Upper lobe of left lung (tissue), 6 donors: ENCODE data around the gene SLC25A30. TPM values are rescaled to one million over a fixed set of nuclear protein-coding genes. Genes with fewer than 3 reads are reported as not detected.

ENCODE experiments used
- ATAC-seq, 2 donors: fragments of 200-7000 bp; cut with Tn5 transposase; one replicate each; pipeline ENCODE4 v1.9.1; 2022; ENCODE audit warnings: mild to moderate bottlenecking in 2 of 2, moderate library complexity in 2 of 2; ENCODE audit not compliant: low FRiP score in 2 of 2
- DNase-seq, 2 donors: peaks; one replicate each; pipeline ENCODE4 v3.0.0-alpha.2; 2019 to 2020
- H3K27ac ChIP-seq, 4 donors: fragments of 200-600 bp; sonication (generic); one replicate each; pipeline ENCODE4 v1.5.1; 2016 to 2019
- H3K27me3 ChIP-seq, 4 donors: fragments of 200-600 bp; sonication (generic); one replicate each; pipeline ENCODE4 v1.5.1; 2017 to 2019
- H3K36me3 ChIP-seq, 4 donors: fragments of 200-600 bp; sonication (generic); one replicate each; pipeline ENCODE4 v1.5.1; 2016 to 2019
- H3K4me1 ChIP-seq, 4 donors: fragments of 200-600 bp; sonication (generic); one replicate each; pipeline ENCODE4 v1.5.1; 2018 to 2019
- H3K4me3 ChIP-seq, 4 donors: fragments of 200-600 bp; sonication (generic); one replicate each; pipeline ENCODE4 v1.5.1; 2017 to 2019; ENCODE audit warnings: mild to moderate bottlenecking in 2 of 4, moderate library complexity in 1 of 4
- H3K9me3 ChIP-seq, 4 donors: fragments of 200-600 bp; sonication (generic); one replicate each; pipeline ENCODE4 v1.5.1; 2018 to 2019
- EP300 ChIP-seq, 4 donors: sonication (generic); formaldehyde crosslinking; IDR thresholded peaks; one replicate each; pipeline ENCODE4 v1.5.1; 2017; ENCODE audit warnings: antibody characterized with exemption in 4 of 4, control low read depth in 2 of 4
- POLR2A ChIP-seq, 4 donors: fragments of 450-650 bp; IDR thresholded peaks; one replicate each; pipeline ENCODE4 v1.5.1; 2016 to 2017; ENCODE audit warnings: antibody characterized with exemption in 4 of 4, mild to moderate bottlenecking in 2 of 4
- POLR2AphosphoS5 ChIP-seq, 2 donors: sonication (generic); formaldehyde crosslinking; IDR thresholded peaks; one replicate each; pipeline ENCODE4 v1.5.1; 2017; ENCODE audit warnings: antibody characterized with exemption in 2 of 2
- WGBS, 2 donors: methylation state at CpG; one replicate each; pipeline ENCODE4 v1.1.5; 2017 to 2018; 5-methylcytosine and 5-hydroxymethylcytosine counted together
- total RNA-seq, 6 donors: library from RNA; depleted of rRNA in 4 of 6; stranded (reverse); fragments of >200 nt in 4 of 6; gene quantifications; one replicate each; pipeline versions ENCODE4 v1.1.0 to v1.2.1, GENCODE V29; 2016 to 2021
- TF ChIP-seq, protein P1 (sequence below), 6 experiments: fragments of 450-650 bp in 4 of 6; fragments of 200-600 bp in 2 of 6; sonication (generic) in 2 of 6; IDR thresholded peaks; one replicate each; pipeline ENCODE4 v1.5.1; 2016 to 2019; ENCODE audit warnings: antibody characterized with exemption in 6 of 6
- donor health status: DM: no; HTN: no; CAD: no; lungs with moderate emphysema.
- donor health status: DM: no; HTN: yes; CAD: no; lungs with severe emphysema.

Gene SLC25A30
- total RNA-seq, 6 donors from 2014 or later, result 3.8 to 25.1 (median 16.8) TPM

DNA sequence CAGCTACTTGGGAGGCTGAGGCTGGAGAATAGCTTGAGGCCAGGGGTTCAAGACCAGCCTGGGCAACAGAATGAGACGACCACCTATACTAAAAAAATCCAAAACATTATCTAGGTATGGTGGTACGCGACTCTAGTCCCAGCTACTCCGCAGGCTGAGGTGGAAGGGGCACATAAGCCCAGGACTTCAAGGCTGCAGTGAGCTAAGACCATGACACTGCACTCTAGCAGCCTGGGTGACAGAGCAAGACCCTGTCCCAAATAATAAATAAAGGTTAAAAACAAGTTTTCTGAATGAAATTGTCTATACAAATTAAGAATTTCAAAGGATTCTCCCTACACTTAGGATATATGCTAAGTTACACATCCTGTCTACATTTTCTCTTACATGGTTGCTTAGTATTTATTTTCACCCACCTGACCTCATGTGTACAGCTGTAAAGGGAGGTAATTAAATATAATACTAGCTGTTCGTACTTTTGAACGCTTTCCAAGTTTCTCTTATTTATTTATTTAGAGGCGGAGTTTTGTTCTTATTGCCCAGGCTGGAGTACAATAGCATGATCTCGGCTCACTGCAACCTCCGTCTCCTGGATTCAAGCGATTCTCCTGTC lies 1.6 kb downstream of the SLC25A30 start:
- Histone ChIP-seq H3K27me3 (no peaks in the 10 kb centered on the region), H3K36me3 (no peaks in the 10 kb centered on the region), H3K4me3 (peak overlapping the region; percentile 13 to 82 (median 72)), H3K4me1 (peaks cover 21 to 36% (median 28%) of the 10 kb centered on the region in 4 donors), H3K27ac (peak overlapping the region; percentile 89 to 93 (median 92)), H3K9me3 (no peaks in the 10 kb centered on the region)
- ATAC-seq, result no peak
- WGBS, 2 donors, result 33 to 39% methylated on average over 10 of the region's 10 CpGs
- TF ChIP-seq, protein P1, sequence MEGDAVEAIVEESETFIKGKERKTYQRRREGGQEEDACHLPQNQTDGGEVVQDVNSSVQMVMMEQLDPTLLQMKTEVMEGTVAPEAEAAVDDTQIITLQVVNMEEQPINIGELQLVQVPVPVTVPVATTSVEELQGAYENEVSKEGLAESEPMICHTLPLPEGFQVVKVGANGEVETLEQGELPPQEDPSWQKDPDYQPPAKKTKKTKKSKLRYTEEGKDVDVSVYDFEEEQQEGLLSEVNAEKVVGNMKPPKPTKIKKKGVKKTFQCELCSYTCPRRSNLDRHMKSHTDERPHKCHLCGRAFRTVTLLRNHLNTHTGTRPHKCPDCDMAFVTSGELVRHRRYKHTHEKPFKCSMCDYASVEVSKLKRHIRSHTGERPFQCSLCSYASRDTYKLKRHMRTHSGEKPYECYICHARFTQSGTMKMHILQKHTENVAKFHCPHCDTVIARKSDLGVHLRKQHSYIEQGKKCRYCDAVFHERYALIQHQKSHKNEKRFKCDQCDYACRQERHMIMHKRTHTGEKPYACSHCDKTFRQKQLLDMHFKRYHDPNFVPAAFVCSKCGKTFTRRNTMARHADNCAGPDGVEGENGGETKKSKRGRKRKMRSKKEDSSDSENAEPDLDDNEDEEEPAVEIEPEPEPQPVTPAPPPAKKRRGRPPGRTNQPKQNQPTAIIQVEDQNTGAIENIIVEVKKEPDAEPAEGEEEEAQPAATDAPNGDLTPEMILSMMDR (IDR thresholded peaks at IDR 0.05), result no peak
- TF ChIP-seq POLR2AphosphoS5 (IDR thresholded peaks at IDR 0.05) (no peak), POLR2A (IDR thresholded peaks at IDR 0.05) (no peak), EP300 (IDR thresholded peaks at IDR 0.05) (no peak)
- no peak for DNase-seq

DNA sequence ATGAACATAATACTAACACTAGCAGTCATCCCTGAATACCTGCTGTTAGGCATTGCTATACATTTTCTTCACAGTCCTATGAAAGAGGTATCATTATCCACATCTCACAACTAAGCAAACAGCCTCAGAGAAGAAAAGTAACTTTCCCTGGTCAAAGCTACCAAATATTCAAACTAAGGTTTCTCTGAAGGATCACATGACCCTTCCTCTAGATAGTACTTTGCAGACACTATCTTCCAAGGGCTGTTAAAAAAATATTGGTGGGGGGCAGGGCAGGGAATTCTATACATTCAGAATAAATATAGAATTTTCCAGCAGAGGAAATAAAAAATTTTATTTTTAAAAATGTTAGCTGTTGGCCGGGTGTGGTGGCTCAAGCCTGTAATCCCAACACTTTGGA lies 3.1 kb downstream of the SLC25A30 start:
- DNase-seq (no peak), ATAC-seq (no peak)
- H3K4me3 ChIP-seq, result peak overlapping the region in 3 of 4 donors; percentile 31 to 44 (median 36)
- 75 to 79% methylated on average over 1 of the region's 1 CpG for WGBS, 2 donors
- H3K36me3 ChIP-seq, result peaks cover 0 to 9% (median 3%) of the 10 kb centered on the region in 4 donors
- TF ChIP-seq EP300 (IDR thresholded peaks at IDR 0.05) (no peak), POLR2AphosphoS5 (IDR thresholded peaks at IDR 0.05) (no peak), POLR2A (IDR thresholded peaks at IDR 0.05) (no peak)
- TF ChIP-seq, protein P1 (IDR thresholded peaks at IDR 0.05), result no peak
- peaks cover 21 to 36% (median 28%) of the 10 kb centered on the region in 4 donors for H3K4me1 ChIP-seq
- no peaks in the 10 kb centered on the region for H3K9me3 ChIP-seq
- no peaks in the 10 kb centered on the region for H3K27me3 ChIP-seq
- H3K27ac ChIP-seq, result peak overlapping the region; percentile 71 to 85 (median 80)

DNA sequence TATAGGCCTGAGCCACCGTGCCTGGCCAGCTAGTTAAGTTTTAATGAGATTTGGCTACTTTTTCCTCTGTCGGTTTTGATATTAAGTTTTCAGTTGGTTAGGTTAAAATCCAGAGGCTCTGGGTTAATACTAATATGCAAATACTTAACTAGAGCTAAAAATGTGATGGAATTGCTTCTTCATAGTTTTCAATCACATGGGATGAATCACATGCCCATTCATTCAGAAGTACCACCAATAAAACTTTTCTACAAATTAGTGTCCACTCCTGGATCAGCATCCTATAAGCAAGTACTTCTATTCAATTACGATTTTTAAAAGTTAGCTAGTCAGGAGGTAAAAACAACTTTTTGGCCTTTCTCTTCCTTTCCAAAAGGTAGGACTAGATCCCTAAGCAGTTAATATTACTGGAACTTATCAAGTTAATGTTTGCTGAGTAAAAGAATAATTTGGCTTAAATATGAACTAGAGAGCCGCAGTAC lies 4.3 kb downstream of the SLC25A30 start:
- DNase-seq (no peak), ATAC-seq (no peak)
- Histone ChIP-seq H3K4me1 (peaks cover 21 to 36% (median 28%) of the 10 kb centered on the region in 4 donors), H3K9me3 (no peaks in the 10 kb centered on the region), H3K27me3 (no peaks in the 10 kb centered on the region), H3K36me3 (peaks cover 0 to 17% (median 10%) of the 10 kb centered on the region in 4 donors), H3K27ac (peak overlapping the region; percentile 71 to 85 (median 80)), H3K4me3 (peak overlapping the region in 3 of 4 donors; percentile 31 to 44 (median 36))
- no peak for TF ChIP-seq POLR2AphosphoS5 (IDR thresholded peaks at IDR 0.05)
- TF ChIP-seq, protein P1 (IDR thresholded peaks at IDR 0.05), result no peak
- TF ChIP-seq EP300 (IDR thresholded peaks at IDR 0.05), result no peak
- TF ChIP-seq POLR2A (IDR thresholded peaks at IDR 0.05), result no peak
- 60 to 69% methylated on average over 4 of the region's 4 CpGs for WGBS, 2 donors

DNA sequence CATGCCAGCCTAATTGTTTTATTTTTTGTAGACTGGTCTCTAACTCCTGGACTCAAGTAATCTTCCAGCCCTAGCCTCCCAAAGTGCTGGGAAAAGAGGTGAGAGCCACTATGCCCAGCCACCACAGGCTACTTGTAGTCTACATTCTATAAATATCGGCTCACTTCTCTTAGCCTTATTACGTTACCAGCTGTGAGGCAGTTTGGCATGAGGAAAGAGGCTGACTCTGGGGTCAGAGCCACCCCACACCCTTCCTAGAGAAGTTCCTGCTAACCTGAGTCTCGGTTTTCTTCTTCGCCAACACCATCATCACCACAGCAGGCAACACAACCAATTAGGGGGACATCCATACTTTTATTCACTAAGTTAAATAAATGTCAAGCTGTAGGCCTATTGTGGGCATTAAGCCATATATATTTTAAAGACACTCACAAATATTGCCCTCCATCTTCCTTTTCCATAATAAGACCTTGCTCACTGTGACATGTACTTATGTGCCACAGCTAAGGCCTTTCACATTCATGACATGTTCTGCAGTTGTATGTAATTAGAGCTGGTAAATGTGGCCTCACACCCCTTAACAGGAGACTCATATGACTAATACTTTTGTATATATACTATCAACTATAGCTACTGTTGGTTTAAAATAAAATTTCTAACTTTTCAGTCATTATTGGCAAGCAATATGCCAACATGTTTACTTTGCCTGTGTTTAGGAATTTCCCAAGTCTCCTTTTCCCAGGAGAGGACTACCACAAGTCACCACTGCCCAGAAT lies 5.7 kb downstream of the SLC25A30 start:
- H3K4me1 ChIP-seq, result peaks cover 21 to 33% (median 28%) of the 10 kb centered on the region in 4 donors

More for the DNA sequence above, 5.7 kb downstream of the SLC25A30 start:
- peaks cover 3 to 30% (median 21%) of the 10 kb centered on the region in 4 donors for H3K36me3 ChIP-seq
- DNase-seq (no peak), ATAC-seq (no peak)
- H3K9me3 ChIP-seq, result no peaks in the 10 kb centered on the region
- H3K4me3 ChIP-seq, result no peak overlapping the region
- peak overlapping the region in 1 of 4 donors; percentile 19 for H3K27ac ChIP-seq
- WGBS, 2 donors, result 75% methylated on average over 4 of the region's 4 CpGs
- no peaks in the 10 kb centered on the region for H3K27me3 ChIP-seq
- TF ChIP-seq, protein P1 (IDR thresholded peaks at IDR 0.05), result no peak
- TF ChIP-seq POLR2AphosphoS5 (IDR thresholded peaks at IDR 0.05), result no peak
- no peak for TF ChIP-seq EP300 (IDR thresholded peaks at IDR 0.05)
- TF ChIP-seq POLR2A (IDR thresholded peaks at IDR 0.05), result no peak
